K562 (cell line): Measurements from ENCODE around the gene ZFP62. TPM values are rescaled to one million over a fixed set of nuclear protein-coding genes. Genes with fewer than 3 reads are reported as not detected.

Experiments used
- ASH1L ChIP-seq: fragments of 450-650 bp; IDR thresholded peaks from 2 replicates; pipeline ENCODE4 v1.6.1; 2018; ENCODE audit warnings: borderline replicate concordance, mild to moderate bottlenecking, low read depth; ENCODE audit not compliant: partially characterized antibody
- ATF7 ChIP-seq: fragments of 450-650 bp; IDR thresholded peaks from 2 replicates; pipeline ENCODE4 v1.7.1; 2014; ENCODE audit warnings: mild to moderate bottlenecking, moderate library complexity
- CAMTA2 ChIP-seq: fragments of 250-450 bp; sonication (Bioruptor Pico); conservative IDR thresholded peaks from 2 replicates; pipeline ENCODE4 v1.5.1; 2022
- HMG20B ChIP-seq: fragments of 250-450 bp; sonication (Bioruptor Pico); IDR thresholded peaks from 2 replicates; pipeline ENCODE4 v1.5.0; 2021; ENCODE audit warnings: mild to moderate bottlenecking
- MYC ChIP-seq, 2 experiments: fragments of 250-450 bp in 1 of 2; sonication (Bioruptor Pico) in 1 of 2; IDR thresholded peaks; 2 replicates each; pipeline versions ENCODE4 v1.5.1 to v1.6.1; 2012 to 2021; ENCODE audit warnings: low read depth in 2 of 2, borderline replicate concordance in 1 of 2, improper control_type of control experiment in 1 of 2, low read length in 1 of 2, mild to moderate bottlenecking in 1 of 2, moderate library complexity in 1 of 2
- NFYB ChIP-seq: IDR thresholded peaks from 2 replicates; pipeline ENCODE4 v1.6.1; 2011; ENCODE audit warnings: mild to moderate bottlenecking, moderate library complexity; ENCODE audit not compliant: insufficient read length; ENCODE audit errors: extremely low read depth
- NR2C2 ChIP-seq, 2 experiments: fragments of 200-800 bp in 1 of 2; sonication (Bioruptor generic) in 1 of 2; sonication (generic) in 1 of 2; formaldehyde crosslinking in 1 of 2; IDR thresholded peaks; 2 replicates each; pipeline versions ENCODE4 v1.6.1 to v1.8.0; 2016 to 2022; ENCODE audit warnings: mild to moderate bottlenecking in 1 of 2, missing compliant biosample characterization in 1 of 2, missing genetic modification characterization in 1 of 2, missing genetic modification reagents in 1 of 2
- NR2F6 ChIP-seq: fragments of 450-650 bp; formaldehyde crosslinking; IDR thresholded peaks from 2 replicates; pipeline ENCODE4 v1.4.0; 2020; ENCODE audit warnings: mild to moderate bottlenecking
- SMAD3 ChIP-seq: fragments of 450-650 bp; formaldehyde crosslinking; conservative IDR thresholded peaks from 2 replicates; pipeline ENCODE4 v1.4.0; 2020; ENCODE audit warnings: mild to moderate bottlenecking
- STAT5A ChIP-seq: IDR thresholded peaks from 2 replicates; pipeline ENCODE4 v1.6.1; 2012; ENCODE audit warnings: low read length, inconsistent platforms, borderline replicate concordance
- TCF7 ChIP-seq: sonication (generic); IDR thresholded peaks from 2 replicates; pipeline ENCODE4 v1.6.1; 2016; ENCODE audit warnings: antibody characterized with exemption, borderline replicate concordance
- WHSC1 ChIP-seq: IDR thresholded peaks from one replicate; pipeline ENCODE4 v1.6.1; 2012; ENCODE audit warnings: low read length, control low read depth, inconsistent platforms
- ZNF134 ChIP-seq: fragments of 250-450 bp; sonication (Bioruptor Pico); conservative IDR thresholded peaks from 2 replicates; pipeline ENCODE4 v1.4.0; 2020
- ZNF778 ChIP-seq: fragments of 450-650 bp; formaldehyde crosslinking; IDR thresholded peaks from 2 replicates; pipeline ENCODE4 v1.4.0; 2020; ENCODE audit warnings: mild to moderate bottlenecking, moderate library complexity
- polyA plus RNA-seq, 8 experiments: library from polyadenylated mRNA; depleted of rRNA in 4 of 8; stranded (reverse) in 5 of 8; unstranded in 3 of 8; fragments of >200 nt; fragmentation: Nextera tagmentation in 2 of 8; fragmentation: Illumina TruSeq in 1 of 8; extraction: Ambion mirVana in 2 of 8; extraction: Trizol in 1 of 8; gene quantifications; 2 replicates each; pipeline versions ENCODE4 v1.2.1 to v1.2.3, GENCODE V29; 2011 to 2014; ENCODE audit warnings: inconsistent platforms in 1 of 8, missing spikeins in 1 of 8
- total RNA-seq, 7 experiments: library from RNA; depleted of rRNA in 6 of 7; stranded (reverse); fragments of >200 nt in 6 of 7; fragmentation: Illumina TruSeq in 2 of 7; extraction: Trizol in 2 of 7; gene quantifications; 2 replicates each; pipeline versions ENCODE4 v1.2.1 to v1.2.3, GENCODE V29; 2011 to 2021; ENCODE audit warnings: low replicate concordance in 1 of 7
- TF ChIP-seq, protein P1 (sequence below): fragments of 450-650 bp; IDR thresholded peaks from 2 replicates; pipeline ENCODE4 v1.6.1; 2017; ENCODE audit warnings: antibody characterized with exemption
- TF ChIP-seq, protein P2 (sequence below): fragments of 200-800 bp; sonication (Bioruptor generic); IDR thresholded peaks from 2 replicates; pipeline ENCODE4 v1.6.1; 2016; ENCODE audit warnings: missing genetic modification characterization, missing compliant biosample characterization
- TF ChIP-seq, protein P3 (sequence below): sonication (generic); formaldehyde crosslinking; IDR thresholded peaks from 2 replicates; pipeline ENCODE4 v1.8.0; 2022; ENCODE audit warnings: mild to moderate bottlenecking, missing genetic modification reagents
- TF ChIP-seq, protein P4 (sequence below): fragments of 250-450 bp; sonication (Bioruptor Pico); IDR thresholded peaks from 2 replicates; pipeline ENCODE4 v1.8.0; 2022; ENCODE audit warnings: inconsistent platforms, mild to moderate bottlenecking, moderate library complexity, borderline replicate concordance

The ZFP62 gene
- total and polyA plus RNA-seq, 9 of the 15 experiments (the other 6 are each of a cell fraction or from before 2014, with no cell fraction given): 12.2 to 37.5 (median 25.0) TPM

DNA sequence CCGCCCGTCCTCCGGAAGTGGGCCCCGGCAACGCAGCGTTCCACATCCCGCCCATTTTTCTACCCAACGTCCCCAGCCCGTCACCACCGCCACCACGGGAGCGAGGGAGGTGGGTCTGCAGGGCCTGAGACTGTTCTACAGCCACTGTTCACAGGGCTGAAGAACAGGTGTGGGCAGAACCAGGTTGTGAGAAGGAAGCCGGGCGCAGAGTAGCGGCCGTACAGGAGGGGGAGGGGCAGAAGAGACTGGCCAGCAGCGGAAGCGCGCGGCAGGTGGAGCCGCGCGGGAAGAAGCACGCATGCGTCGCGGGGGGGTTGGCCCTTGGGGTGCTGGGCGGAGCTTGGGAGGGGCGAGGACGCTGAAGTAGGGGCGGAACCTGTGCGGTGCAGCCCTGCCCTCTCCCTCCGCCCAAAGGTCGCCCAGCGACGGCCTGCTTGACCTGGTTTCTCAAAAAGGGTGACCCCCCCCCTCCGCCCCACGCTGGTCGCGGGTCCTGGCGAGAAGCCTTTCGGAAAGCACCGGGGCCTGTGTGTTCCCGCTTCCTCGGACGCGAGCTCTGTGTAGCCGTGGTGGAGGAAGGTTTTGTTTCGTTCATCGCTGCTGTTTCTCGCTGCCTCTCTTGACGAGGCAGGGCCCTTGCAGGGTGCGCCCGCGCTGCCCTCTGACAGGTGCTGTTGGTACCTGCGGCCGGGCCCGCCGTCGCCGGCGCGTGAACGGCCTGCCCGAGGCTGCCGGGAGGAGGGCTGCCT, 50.7 kb downstream of the ZFP62 start (continued):
- no peak for TF ChIP-seq WHSC1
- TF ChIP-seq NR2F6 (CRISPR knock-in tag): no peak
- TF ChIP-seq SMAD3 (CRISPR knock-in tag): no peak
- TF ChIP-seq MYC (IDR thresholded peaks at IDR 0.05; ENCODE audit: low read depth, low read length): peak; percentile 75
- peak; percentile 58; the same call in 1 of the 2 replicates for TF ChIP-seq MYC (CRISPR knock-in tag; IDR thresholded peaks at IDR 0.05; ENCODE audit: borderline replicate concordance, low read depth)
- TF ChIP-seq, protein P1, sequence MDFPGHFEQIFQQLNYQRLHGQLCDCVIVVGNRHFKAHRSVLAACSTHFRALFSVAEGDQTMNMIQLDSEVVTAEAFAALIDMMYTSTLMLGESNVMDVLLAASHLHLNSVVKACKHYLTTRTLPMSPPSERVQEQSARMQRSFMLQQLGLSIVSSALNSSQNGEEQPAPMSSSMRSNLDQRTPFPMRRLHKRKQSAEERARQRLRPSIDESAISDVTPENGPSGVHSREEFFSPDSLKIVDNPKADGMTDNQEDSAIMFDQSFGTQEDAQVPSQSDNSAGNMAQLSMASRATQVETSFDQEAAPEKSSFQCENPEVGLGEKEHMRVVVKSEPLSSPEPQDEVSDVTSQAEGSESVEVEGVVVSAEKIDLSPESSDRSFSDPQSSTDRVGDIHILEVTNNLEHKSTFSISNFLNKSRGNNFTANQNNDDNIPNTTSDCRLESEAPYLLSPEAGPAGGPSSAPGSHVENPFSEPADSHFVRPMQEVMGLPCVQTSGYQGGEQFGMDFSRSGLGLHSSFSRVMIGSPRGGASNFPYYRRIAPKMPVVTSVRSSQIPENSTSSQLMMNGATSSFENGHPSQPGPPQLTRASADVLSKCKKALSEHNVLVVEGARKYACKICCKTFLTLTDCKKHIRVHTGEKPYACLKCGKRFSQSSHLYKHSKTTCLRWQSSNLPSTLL: no peak
- TF ChIP-seq, protein P2, sequence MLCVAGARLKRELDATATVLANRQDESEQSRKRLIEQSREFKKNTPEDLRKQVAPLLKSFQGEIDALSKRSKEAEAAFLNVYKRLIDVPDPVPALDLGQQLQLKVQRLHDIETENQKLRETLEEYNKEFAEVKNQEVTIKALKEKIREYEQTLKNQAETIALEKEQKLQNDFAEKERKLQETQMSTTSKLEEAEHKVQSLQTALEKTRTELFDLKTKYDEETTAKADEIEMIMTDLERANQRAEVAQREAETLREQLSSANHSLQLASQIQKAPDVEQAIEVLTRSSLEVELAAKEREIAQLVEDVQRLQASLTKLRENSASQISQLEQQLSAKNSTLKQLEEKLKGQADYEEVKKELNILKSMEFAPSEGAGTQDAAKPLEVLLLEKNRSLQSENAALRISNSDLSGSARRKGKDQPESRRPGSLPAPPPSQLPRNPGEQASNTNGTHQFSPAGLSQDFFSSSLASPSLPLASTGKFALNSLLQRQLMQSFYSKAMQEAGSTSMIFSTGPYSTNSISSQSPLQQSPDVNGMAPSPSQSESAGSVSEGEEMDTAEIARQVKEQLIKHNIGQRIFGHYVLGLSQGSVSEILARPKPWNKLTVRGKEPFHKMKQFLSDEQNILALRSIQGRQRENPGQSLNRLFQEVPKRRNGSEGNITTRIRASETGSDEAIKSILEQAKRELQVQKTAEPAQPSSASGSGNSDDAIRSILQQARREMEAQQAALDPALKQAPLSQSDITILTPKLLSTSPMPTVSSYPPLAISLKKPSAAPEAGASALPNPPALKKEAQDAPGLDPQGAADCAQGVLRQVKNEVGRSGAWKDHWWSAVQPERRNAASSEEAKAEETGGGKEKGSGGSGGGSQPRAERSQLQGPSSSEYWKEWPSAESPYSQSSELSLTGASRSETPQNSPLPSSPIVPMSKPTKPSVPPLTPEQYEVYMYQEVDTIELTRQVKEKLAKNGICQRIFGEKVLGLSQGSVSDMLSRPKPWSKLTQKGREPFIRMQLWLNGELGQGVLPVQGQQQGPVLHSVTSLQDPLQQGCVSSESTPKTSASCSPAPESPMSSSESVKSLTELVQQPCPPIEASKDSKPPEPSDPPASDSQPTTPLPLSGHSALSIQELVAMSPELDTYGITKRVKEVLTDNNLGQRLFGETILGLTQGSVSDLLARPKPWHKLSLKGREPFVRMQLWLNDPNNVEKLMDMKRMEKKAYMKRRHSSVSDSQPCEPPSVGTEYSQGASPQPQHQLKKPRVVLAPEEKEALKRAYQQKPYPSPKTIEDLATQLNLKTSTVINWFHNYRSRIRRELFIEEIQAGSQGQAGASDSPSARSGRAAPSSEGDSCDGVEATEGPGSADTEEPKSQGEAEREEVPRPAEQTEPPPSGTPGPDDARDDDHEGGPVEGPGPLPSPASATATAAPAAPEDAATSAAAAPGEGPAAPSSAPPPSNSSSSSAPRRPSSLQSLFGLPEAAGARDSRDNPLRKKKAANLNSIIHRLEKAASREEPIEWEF (CRISPR knock-in tag): no peak
- TF ChIP-seq HMG20B (CRISPR knock-in tag): no peak
- TF ChIP-seq ATF7: peak; percentile 73
- no peak for TF ChIP-seq STAT5A
- no peak for TF ChIP-seq NFYB
- 0 out of 2 replicates have a peak, but pooled peaks have one; percentile 23 for TF ChIP-seq ZNF134 (CRISPR knock-in tag)
- no peak for TF ChIP-seq CAMTA2 (CRISPR knock-in tag)
- TF ChIP-seq, protein P3, sequence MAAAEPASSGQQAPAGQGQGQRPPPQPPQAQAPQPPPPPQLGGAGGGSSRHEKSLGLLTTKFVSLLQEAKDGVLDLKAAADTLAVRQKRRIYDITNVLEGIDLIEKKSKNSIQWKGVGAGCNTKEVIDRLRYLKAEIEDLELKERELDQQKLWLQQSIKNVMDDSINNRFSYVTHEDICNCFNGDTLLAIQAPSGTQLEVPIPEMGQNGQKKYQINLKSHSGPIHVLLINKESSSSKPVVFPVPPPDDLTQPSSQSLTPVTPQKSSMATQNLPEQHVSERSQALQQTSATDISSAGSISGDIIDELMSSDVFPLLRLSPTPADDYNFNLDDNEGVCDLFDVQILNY (CRISPR knock-in tag): peak; percentile 66; the same call in 1 of the 2 replicates
- no peak for TF ChIP-seq TCF7
- no peak for TF ChIP-seq ZNF778 (CRISPR knock-in tag)
- TF ChIP-seq ASH1L: peak; percentile 36
- TF ChIP-seq NR2C2 (CRISPR knock-in tag; IDR thresholded peaks at IDR 0.05): peak; percentile 8; the same call in 1 of the 2 replicates
- TF ChIP-seq NR2C2 (tag; IDR thresholded peaks at IDR 0.05): peak; percentile 94
- TF ChIP-seq, protein P4, sequence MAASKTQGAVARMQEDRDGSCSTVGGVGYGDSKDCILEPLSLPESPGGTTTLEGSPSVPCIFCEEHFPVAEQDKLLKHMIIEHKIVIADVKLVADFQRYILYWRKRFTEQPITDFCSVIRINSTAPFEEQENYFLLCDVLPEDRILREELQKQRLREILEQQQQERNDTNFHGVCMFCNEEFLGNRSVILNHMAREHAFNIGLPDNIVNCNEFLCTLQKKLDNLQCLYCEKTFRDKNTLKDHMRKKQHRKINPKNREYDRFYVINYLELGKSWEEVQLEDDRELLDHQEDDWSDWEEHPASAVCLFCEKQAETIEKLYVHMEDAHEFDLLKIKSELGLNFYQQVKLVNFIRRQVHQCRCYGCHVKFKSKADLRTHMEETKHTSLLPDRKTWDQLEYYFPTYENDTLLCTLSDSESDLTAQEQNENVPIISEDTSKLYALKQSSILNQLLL (CRISPR knock-in tag): no peak
